GM10266 (cell line): Measurements from ENCODE around the gene PEPD.

ENCODE experiments used
- DNase-seq: peaks from one replicate; pipeline ENCODE4 v3.0.0; 2012; ENCODE audit errors: extremely low spot score
- TF ChIP-seq, protein P1 (sequence below): IDR thresholded peaks from 2 replicates; pipeline ENCODE4 v1.5.1; 2012; ENCODE audit warnings: mild to moderate bottlenecking, low read depth; ENCODE audit not compliant: control insufficient read depth, insufficient read depth; ENCODE audit errors: missing control alignments

The PEPD gene

DNA sequence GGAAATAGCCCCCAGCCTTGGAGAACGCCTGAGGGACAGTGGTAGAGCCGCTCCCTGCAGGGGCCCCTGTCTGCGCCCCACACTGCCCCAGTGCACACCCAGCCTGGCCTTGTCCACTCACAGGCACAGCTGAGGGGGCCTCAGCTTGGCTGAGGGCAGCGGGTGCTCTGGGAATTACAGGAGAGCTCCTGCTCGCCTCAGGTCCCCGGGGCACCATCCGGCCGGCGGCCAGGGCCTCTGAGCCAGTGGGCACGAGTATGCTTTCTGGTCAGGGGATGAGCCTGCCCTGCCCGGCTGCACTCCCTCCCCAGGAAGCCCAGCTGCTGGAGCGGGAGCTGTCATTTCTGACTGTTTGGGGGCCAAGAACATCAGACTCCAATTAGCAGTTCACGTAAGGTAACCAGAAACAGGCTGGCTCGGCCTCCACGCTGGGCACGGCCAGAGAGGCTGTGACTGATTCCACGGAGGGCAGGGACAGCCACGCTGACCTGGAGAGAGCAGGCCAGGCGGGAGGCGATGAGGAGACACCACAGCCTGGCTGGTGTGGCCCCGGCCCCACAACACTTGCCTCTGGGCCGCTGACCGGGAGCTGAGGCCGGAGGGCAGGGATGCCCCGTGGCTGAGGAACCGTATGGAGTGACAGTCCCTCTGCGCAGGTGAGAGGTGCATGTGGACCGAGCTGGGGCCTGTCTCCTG lies 132.7 kb downstream of the PEPD start:
- TF ChIP-seq, protein P1, sequence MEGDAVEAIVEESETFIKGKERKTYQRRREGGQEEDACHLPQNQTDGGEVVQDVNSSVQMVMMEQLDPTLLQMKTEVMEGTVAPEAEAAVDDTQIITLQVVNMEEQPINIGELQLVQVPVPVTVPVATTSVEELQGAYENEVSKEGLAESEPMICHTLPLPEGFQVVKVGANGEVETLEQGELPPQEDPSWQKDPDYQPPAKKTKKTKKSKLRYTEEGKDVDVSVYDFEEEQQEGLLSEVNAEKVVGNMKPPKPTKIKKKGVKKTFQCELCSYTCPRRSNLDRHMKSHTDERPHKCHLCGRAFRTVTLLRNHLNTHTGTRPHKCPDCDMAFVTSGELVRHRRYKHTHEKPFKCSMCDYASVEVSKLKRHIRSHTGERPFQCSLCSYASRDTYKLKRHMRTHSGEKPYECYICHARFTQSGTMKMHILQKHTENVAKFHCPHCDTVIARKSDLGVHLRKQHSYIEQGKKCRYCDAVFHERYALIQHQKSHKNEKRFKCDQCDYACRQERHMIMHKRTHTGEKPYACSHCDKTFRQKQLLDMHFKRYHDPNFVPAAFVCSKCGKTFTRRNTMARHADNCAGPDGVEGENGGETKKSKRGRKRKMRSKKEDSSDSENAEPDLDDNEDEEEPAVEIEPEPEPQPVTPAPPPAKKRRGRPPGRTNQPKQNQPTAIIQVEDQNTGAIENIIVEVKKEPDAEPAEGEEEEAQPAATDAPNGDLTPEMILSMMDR: no peak
- no peak for DNase-seq

DNA sequence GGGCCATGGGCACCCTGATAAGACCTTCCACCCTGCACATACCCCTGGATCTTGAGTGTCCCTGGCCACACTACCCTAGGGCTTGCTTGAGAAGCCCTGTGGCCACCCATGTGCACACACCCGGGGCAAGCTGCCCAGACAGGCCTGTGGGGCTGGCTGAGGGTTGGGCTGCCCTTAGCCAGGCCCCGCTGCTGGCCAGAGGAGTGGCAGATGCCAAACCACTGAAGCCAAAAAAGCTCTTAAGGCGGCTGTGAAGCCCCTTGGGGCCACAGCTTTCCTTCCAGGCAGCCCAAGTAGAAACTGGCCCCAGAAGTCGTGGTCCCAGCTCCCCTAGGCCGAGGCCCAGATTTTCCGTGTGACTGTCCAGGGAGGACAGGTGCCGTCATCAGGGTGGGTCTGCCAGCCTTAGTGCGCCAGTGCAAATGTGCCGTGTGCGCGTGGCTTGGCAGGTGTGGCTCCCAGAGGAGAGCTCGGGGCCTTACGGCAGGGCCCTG lies 133.3 kb downstream of the PEPD start:
- DNase-seq: no peak
- TF ChIP-seq, protein P1: no peak

DNA sequence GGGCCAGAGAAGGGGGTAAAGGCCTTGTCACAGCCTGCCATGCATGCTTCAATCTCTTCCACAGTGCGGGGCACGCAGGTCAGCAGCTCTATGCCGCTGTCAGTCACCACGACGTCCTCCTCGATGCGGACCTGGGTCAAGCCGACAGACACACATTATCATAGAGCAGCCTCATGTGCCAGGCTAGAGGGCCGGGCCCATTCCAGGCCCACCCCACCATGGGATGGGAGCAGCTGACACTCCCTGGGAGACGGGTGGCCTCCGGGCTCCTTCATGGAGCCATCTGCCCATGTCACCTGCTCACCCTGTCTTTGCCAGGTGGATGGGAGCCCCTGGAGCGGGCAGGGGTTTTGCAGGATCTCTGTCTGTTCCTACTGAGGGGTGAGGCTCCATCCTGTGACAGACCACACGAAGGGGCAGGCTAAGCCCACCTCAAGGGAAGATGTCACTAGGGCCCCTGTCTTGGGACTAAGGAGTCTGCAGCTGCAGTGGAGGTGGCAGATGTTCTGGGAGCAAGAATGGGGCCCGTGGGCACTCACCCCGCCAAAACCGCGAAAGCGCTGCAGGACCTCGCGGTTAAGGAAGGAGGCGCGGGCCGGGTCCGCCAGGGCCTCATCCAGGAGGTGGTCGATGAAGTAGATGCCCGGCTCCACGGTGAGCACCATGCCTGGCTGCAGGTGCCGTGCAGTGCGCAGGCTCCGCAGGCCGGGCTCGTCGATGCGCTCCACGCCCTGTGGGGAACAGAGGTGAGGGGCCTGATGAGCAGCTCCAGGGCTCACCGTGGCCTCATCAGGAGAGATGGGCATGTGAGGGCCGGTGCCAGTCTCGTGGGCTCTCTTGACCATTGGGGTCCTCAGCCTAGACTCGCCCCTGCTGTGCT lies 134.0 kb downstream of the PEPD start:
- TF ChIP-seq, protein P1: no peak
- no peak for DNase-seq

DNA sequence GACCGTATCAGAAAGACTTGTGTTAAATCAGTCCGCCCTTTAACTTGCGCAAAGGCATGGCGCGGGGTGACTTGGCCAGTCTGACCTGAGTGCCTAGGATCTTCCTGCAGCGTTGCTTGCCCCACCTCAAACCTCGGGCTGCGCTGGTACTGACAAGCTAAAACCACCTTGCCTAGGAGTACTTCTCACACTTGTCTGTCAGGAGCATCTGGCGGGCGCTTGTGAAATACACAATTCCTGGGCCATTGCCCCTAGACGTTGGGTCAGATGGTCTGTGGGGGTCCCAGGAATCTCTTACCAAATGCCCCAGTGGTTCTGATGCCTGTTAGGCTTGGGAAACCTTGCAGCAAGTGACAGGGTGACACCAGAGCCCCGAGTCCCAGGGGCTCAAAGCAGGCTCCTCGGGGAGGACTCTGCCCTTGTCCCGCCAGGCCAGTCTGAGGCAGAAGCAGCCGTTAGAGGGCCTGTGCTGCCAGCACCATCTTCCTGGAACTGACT lies 135.2 kb downstream of the PEPD start:
- DNase-seq: no peak
- TF ChIP-seq, protein P1: no peak

DNA sequence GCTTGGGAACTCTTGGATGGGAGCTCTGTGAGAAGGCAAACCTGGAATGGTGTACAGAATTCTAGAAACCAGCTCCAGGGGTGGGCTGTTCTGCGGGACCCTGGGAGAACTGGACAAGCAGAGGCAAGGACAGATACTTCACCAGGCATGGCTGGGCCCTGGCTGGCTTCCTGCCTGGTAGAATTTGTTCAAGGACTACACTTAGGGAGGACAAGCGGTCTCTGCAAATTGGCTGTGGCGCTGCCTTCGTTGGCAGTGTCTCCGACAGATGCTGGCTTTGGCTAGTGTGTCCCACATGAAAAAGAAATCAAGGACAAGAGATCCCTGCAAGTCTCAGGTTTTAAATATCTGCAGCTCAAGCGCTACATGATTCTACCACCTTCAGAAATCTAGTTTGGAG lies 135.6 kb downstream of the PEPD start:
- no peak for DNase-seq
- TF ChIP-seq, protein P1: no peak

DNA sequence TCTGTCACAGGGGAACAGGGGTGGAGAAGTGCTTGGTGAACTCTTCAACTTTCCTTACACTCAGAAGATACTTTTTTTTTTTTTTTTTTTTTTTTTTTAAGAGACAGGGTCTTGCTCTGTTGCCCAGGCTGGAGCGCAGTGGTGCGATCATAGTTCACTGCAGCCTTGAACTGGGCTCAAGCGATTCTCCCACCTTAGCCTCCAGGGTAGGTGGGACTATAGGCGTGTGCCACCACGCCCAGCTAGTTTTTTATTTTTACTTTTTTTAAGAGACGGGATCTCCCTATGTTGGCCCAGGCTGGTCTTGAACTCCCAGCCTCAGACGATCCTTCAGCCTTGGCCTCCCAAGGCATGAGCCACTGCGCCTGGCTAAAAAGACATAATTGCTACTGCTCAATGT lies 136.6 kb downstream of the PEPD start:
- DNase-seq: no peak
- TF ChIP-seq, protein P1: no peak

DNA sequence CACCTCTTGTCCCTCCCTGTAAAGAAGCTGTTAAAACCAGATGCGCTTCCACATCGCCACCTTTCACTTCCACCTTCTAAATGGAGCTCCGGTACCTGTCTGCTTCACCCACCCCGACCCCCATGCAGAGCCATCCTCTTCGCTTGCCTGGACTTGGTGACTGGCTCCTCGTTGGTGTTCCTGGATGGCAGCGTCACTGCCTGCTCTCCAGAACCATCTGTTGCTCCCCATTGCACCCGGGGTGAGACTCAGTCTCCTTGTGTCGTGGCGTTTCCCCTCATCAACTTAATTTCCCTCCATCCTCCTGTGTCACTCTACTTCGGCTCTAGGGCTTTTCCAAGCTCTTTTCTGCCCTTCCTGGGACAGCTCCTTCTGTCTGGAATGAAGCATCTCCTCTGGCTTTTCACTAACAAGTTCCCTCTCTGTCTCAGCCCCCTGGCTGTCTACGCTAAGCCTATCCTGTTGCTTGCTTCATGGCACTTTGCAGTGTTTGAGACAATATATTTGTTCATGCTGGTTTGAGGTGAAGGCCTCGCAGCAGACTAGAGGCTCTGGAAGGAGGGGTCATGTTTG lies 137.8 kb downstream of the PEPD start:
- no peak for DNase-seq
- TF ChIP-seq, protein P1: no peak
